ENCODE results near the gene CACNG6.

DNA sequence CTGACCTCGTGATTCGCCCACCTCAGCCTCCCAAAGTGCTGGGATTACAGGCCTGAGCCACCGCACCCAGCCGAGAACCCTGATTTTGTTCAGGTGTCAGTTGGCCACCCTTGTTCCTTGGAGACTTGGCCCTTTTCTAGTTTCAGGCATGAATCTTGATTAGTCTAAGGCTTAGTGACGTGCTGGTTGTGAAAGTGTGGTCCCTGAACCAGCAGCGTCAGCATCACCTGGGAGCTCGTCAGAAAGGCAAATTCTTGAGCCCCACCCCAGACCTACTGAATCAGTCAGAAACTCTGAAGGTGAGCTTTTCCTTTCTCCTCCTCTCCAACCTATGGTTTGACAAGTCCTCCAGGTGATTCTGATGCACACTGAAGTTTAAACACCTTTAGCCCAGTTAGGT, 35.2 kb downstream of the CACNG6 start:
- TF ChIP-seq, protein P1, sequence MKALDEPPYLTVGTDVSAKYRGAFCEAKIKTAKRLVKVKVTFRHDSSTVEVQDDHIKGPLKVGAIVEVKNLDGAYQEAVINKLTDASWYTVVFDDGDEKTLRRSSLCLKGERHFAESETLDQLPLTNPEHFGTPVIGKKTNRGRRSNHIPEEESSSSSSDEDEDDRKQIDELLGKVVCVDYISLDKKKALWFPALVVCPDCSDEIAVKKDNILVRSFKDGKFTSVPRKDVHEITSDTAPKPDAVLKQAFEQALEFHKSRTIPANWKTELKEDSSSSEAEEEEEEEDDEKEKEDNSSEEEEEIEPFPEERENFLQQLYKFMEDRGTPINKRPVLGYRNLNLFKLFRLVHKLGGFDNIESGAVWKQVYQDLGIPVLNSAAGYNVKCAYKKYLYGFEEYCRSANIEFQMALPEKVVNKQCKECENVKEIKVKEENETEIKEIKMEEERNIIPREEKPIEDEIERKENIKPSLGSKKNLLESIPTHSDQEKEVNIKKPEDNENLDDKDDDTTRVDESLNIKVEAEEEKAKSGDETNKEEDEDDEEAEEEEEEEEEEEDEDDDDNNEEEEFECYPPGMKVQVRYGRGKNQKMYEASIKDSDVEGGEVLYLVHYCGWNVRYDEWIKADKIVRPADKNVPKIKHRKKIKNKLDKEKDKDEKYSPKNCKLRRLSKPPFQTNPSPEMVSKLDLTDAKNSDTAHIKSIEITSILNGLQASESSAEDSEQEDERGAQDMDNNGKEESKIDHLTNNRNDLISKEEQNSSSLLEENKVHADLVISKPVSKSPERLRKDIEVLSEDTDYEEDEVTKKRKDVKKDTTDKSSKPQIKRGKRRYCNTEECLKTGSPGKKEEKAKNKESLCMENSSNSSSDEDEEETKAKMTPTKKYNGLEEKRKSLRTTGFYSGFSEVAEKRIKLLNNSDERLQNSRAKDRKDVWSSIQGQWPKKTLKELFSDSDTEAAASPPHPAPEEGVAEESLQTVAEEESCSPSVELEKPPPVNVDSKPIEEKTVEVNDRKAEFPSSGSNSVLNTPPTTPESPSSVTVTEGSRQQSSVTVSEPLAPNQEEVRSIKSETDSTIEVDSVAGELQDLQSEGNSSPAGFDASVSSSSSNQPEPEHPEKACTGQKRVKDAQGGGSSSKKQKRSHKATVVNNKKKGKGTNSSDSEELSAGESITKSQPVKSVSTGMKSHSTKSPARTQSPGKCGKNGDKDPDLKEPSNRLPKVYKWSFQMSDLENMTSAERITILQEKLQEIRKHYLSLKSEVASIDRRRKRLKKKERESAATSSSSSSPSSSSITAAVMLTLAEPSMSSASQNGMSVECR (CRISPR knock-in tag; IDR thresholded peaks at IDR 0.05; ENCODE audit: borderline replicate concordance): no peak
- no peak for TF ChIP-seq GTF2I (CRISPR knock-in tag; conservative IDR thresholded peaks at IDR 0.05)
- TF ChIP-seq, protein P2, sequence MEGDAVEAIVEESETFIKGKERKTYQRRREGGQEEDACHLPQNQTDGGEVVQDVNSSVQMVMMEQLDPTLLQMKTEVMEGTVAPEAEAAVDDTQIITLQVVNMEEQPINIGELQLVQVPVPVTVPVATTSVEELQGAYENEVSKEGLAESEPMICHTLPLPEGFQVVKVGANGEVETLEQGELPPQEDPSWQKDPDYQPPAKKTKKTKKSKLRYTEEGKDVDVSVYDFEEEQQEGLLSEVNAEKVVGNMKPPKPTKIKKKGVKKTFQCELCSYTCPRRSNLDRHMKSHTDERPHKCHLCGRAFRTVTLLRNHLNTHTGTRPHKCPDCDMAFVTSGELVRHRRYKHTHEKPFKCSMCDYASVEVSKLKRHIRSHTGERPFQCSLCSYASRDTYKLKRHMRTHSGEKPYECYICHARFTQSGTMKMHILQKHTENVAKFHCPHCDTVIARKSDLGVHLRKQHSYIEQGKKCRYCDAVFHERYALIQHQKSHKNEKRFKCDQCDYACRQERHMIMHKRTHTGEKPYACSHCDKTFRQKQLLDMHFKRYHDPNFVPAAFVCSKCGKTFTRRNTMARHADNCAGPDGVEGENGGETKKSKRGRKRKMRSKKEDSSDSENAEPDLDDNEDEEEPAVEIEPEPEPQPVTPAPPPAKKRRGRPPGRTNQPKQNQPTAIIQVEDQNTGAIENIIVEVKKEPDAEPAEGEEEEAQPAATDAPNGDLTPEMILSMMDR (IDR thresholded peaks at IDR 0.05): no peak
- TF ChIP-seq, protein P3, sequence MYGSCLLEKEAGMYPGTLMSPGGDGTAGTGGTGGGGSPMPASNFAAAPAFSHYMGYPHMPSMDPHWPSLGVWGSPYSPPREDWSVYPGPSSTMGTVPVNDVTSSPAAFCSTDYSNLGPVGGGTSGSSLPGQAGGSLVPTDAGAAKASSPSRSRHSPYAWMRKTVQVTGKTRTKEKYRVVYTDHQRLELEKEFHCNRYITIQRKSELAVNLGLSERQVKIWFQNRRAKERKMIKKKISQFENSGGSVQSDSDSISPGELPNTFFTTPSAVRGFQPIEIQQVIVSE (CRISPR knock-in tag; IDR thresholded peaks at IDR 0.05; ENCODE audit: borderline replicate concordance): no peak
